ENCODE measurements around the gene ZNF804B.

ZNF804B gene

GRCh38 chr7:89064831-89065230, 305.3 kb downstream of the ZNF804B start:
- no peak for TF ChIP-seq CTCF (IDR thresholded peaks at IDR 0.05)

GRCh38 chr7:89067048-89067447, 307.5 kb downstream of the ZNF804B start:
- no peaks in the 10 kb centered on the region for H3K79me2 ChIP-seq
- H3K9me3 ChIP-seq (ENCODE audit: control insufficient read depth, low read length): no peaks in the 10 kb centered on the region
- no peak overlapping the region for H3K27ac ChIP-seq
- H3K4me1 ChIP-seq: no peaks in the 10 kb centered on the region
- no peaks in the 10 kb centered on the region for H3K27me3 ChIP-seq (ENCODE audit: control insufficient read depth, insufficient read depth, low read length)
- H3K4me2 ChIP-seq (ENCODE audit: low read length): no peak overlapping the region
- H3K36me3 ChIP-seq (ENCODE audit: control insufficient read depth, insufficient read depth, low read length): no peaks in the 10 kb centered on the region
- no peak overlapping the region for H3K4me3 ChIP-seq (ENCODE audit: low read depth, low read length)
- TF ChIP-seq CTCF (IDR thresholded peaks at IDR 0.05): no peak
- H2AFZ ChIP-seq: no peak overlapping the region
- no peak overlapping the region for H3K9ac ChIP-seq

More at GRCh38 chr7:89064831-89065230, 305.3 kb downstream of the ZNF804B start:
- Histone ChIP-seq H3K79me2 (no peaks in the 10 kb centered on the region), H3K4me1 (no peaks in the 10 kb centered on the region), H3K9ac (no peak overlapping the region), H3K27me3 (ENCODE audit: control insufficient read depth, insufficient read depth, low read length) (no peaks in the 10 kb centered on the region), H3K36me3 (ENCODE audit: control insufficient read depth, insufficient read depth, low read length) (no peaks in the 10 kb centered on the region), H2AFZ (no peak overlapping the region), H3K4me3 (ENCODE audit: low read depth, low read length) (no peak overlapping the region), H3K27ac (no peak overlapping the region), H3K4me2 (ENCODE audit: low read length) (no peak overlapping the region), H3K9me3 (ENCODE audit: control insufficient read depth, low read length) (no peaks in the 10 kb centered on the region)

- Histone ChIP-seq H3K36me3 (ENCODE audit: control insufficient read depth, insufficient read depth, low read length) (no peaks in the 10 kb centered on the region), H3K4me1 (no peaks in the 10 kb centered on the region), H3K9ac (no peak overlapping the region), H3K27ac (no peak overlapping the region), H3K4me3 (ENCODE audit: low read depth, low read length) (no peak overlapping the region), H2AFZ (no peak overlapping the region), H3K79me2 (no peaks in the 10 kb centered on the region), H3K27me3 (ENCODE audit: control insufficient read depth, insufficient read depth, low read length) (no peaks in the 10 kb centered on the region), H3K4me2 (ENCODE audit: low read length) (no peak overlapping the region), H3K9me3 (ENCODE audit: control insufficient read depth, low read length) (no peaks in the 10 kb centered on the region)
- no peak for TF ChIP-seq CTCF (IDR thresholded peaks at IDR 0.05)
Measured at GRCh38 chr7:89072081-89072480, 312.6 kb downstream of the ZNF804B start.

- no peak overlapping the region for H3K27ac ChIP-seq
- no peak overlapping the region for H3K9ac ChIP-seq
- no peaks in the 10 kb centered on the region for H3K79me2 ChIP-seq
- H2AFZ ChIP-seq: no peak overlapping the region
- H3K36me3 ChIP-seq (ENCODE audit: control insufficient read depth, insufficient read depth, low read length): no peaks in the 10 kb centered on the region
- no peaks in the 10 kb centered on the region for H3K9me3 ChIP-seq (ENCODE audit: control insufficient read depth, low read length)
- H3K4me3 ChIP-seq (ENCODE audit: low read depth, low read length): no peak overlapping the region
- no peaks in the 10 kb centered on the region for H3K4me1 ChIP-seq
- no peaks in the 10 kb centered on the region for H3K27me3 ChIP-seq (ENCODE audit: control insufficient read depth, insufficient read depth, low read length)
- no peak for TF ChIP-seq CTCF (IDR thresholded peaks at IDR 0.05)
- no peak overlapping the region for H3K4me2 ChIP-seq (ENCODE audit: low read length)
Measured at GRCh38 chr7:89073776-89074175, 314.3 kb downstream of the ZNF804B start.

- H3K4me2 ChIP-seq (ENCODE audit: low read length): no peak overlapping the region
- no peaks in the 10 kb centered on the region for H3K9me3 ChIP-seq (ENCODE audit: control insufficient read depth, low read length)
- H3K9ac ChIP-seq: no peak overlapping the region
- no peak overlapping the region for H3K27ac ChIP-seq
- H2AFZ ChIP-seq: no peak overlapping the region
- no peaks in the 10 kb centered on the region for H3K4me1 ChIP-seq
- no peak overlapping the region for H3K4me3 ChIP-seq (ENCODE audit: low read depth, low read length)
- H3K79me2 ChIP-seq: no peaks in the 10 kb centered on the region
- no peaks in the 10 kb centered on the region for H3K27me3 ChIP-seq (ENCODE audit: control insufficient read depth, insufficient read depth, low read length)
- TF ChIP-seq CTCF (IDR thresholded peaks at IDR 0.05): no peak
- no peaks in the 10 kb centered on the region for H3K36me3 ChIP-seq (ENCODE audit: control insufficient read depth, insufficient read depth, low read length)
Measured at GRCh38 chr7:89077992-89078391, 318.5 kb downstream of the ZNF804B start.
